ENCODE measurements around the gene DHTKD1.

DHTKD1 gene

GRCh38 chr10:12031404-12031803 is 37.4 kb upstream of the DHTKD1 start:
- no peak overlapping the region for H3K4me3 ChIP-seq (ENCODE audit: low read length)
- no peak for TF ChIP-seq CTCF (IDR thresholded peaks at IDR 0.05; ENCODE audit: insufficient read depth, low read depth, low read length, missing control alignments)
- DNase-seq (ENCODE audit: low read depth), result no peak

GRCh38 chr10:12036073-12036655 is 32.6 kb upstream of the DHTKD1 start:
- no peak overlapping the region for H3K4me3 ChIP-seq (ENCODE audit: low read length)
- no peak for DNase-seq (ENCODE audit: low read depth)
- TF ChIP-seq CTCF (IDR thresholded peaks at IDR 0.05; ENCODE audit: insufficient read depth, low read depth, low read length, missing control alignments), result no peak

- H3K4me3 ChIP-seq (ENCODE audit: low read length), result peak overlapping the region; percentile 94
- TF ChIP-seq CTCF (IDR thresholded peaks at IDR 0.05; ENCODE audit: insufficient read depth, low read depth, low read length, missing control alignments), result no peak
- peak; percentile 39 for DNase-seq (ENCODE audit: low read depth)
Measured at GRCh38 chr10:12041766-12042408, 26.9 kb upstream of the DHTKD1 start.

- H3K4me3 ChIP-seq (ENCODE audit: low read length), result peak overlapping the region; percentile 94
- TF ChIP-seq CTCF (IDR thresholded peaks at IDR 0.05; ENCODE audit: insufficient read depth, low read depth, low read length, missing control alignments), result no peak
- DNase-seq (ENCODE audit: low read depth), result peak; percentile 23
Measured at GRCh38 chr10:12042409-12042796, 26.4 kb upstream of the DHTKD1 start.

GRCh38 chr10:12042797-12043651 is 25.7 kb upstream of the DHTKD1 start, which contains the start of gene UPF2:
Gene UPF2 (minus strand): TSS chr10:12042809. CDS start chr10:12035423, 7,386 bp downstream.
- TF ChIP-seq CTCF (IDR thresholded peaks at IDR 0.05; ENCODE audit: insufficient read depth, low read depth, low read length, missing control alignments), result no peak
- DNase-seq (ENCODE audit: low read depth), result peak; percentile 99
- H3K4me3 ChIP-seq (ENCODE audit: low read length), result peak within 1 kb of the TSS; percentile 94

- DNase-seq (ENCODE audit: low read depth), result no peak
- no peak overlapping the region for H3K4me3 ChIP-seq (ENCODE audit: low read length)
- no peak for TF ChIP-seq CTCF (IDR thresholded peaks at IDR 0.05; ENCODE audit: insufficient read depth, low read depth, low read length, missing control alignments)
Measured at GRCh38 chr10:12045596-12045995, 23.2 kb upstream of the DHTKD1 start.

Measured in epithelial cell of esophagus (primary cell).